Hypothalamus (tissue), 51 donors: ENCODE data around the gene ACSM6.
"Not testable (repeated sequence)": the region's sequence is repeated elsewhere in the genome, so short reads cannot be mapped to it uniquely, and the experiment has no call there.

Experiments used
- DNase-seq, 51 donors: peaks; one replicate each; lab custom pipeline; 2025; lab: John Stamatoyannopoulos, UW

Gene ACSM6, protein sequence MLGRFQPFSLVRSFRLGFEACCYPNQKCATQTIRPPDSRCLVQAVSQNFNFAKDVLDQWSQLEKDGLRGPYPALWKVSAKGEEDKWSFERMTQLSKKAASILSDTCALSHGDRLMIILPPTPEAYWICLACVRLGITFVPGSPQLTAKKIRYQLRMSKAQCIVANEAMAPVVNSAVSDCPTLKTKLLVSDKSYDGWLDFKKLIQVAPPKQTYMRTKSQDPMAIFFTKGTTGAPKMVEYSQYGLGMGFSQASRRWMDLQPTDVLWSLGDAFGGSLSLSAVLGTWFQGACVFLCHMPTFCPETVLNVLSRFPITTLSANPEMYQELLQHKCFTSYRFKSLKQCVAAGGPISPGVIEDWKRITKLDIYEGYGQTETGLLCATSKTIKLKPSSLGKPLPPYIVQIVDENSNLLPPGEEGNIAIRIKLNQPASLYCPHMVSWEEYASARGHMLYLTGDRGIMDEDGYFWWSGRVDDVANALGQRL

DNA sequence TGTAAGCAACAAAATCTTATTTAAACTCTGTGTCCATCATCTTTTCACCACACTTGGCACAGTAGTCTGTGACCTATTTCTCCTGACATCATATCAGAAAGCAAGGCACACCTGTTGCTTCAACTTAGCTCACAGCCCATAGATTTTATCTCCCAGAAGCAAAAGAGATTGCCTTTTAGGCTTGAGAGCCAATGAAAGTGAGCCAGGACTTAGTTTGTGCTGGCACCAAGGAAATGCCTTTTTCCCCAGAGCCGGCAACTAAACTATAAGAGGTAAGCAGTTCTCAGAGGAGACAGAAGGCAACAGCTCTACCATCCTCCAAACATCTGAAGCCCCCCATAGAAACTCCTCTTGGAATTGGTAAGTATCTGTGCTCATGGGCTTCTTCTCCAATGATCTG lies at the start of gene ACSM6:
ACSM6 (plus strand) TSS at position 295 of the 400 bp plus-strand sequence. CDS start 248 bp downstream, outside the sequence.
- no peak for DNase-seq

DNA sequence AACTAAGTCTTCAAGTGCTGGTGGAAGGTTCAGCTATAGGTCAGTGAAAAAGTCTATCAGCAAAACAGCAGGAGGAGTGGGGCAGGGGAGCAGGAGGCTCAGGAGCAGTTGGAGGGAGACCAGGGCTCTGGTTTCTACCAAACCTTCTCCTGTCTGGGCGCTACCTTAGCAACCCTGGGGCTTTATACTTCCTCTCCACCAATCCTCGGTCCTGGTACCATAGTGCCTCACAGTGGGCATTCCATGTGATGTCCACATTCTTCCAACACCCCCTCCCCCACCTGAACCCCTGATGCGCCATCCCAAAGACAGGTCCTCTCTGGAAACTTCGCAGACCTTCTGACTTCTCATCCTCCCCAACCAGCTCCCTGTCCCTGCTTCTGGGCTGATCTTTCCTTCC lies 25.3 kb upstream of the ACSM6 start:
- no peak for DNase-seq

DNA sequence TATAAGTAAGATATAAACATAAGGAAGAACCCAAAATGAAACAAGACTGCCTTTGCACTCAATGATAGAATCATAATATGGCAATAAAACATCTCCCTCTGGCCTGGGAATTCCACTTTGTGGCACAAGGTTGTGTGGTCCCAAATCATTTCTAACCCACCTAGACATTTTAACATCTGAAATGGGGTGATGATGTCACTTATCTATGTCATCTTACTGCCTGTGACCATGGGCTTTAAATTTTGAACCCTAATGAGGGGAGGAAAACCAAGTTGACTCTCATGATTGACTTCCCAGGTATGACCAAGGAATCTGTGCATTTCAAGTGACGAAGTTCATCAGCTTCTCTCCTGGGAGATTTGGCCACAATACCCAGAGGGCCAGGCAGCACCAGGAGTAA lies 24.5 kb upstream of the ACSM6 start:
- DNase-seq, result no peak

DNA sequence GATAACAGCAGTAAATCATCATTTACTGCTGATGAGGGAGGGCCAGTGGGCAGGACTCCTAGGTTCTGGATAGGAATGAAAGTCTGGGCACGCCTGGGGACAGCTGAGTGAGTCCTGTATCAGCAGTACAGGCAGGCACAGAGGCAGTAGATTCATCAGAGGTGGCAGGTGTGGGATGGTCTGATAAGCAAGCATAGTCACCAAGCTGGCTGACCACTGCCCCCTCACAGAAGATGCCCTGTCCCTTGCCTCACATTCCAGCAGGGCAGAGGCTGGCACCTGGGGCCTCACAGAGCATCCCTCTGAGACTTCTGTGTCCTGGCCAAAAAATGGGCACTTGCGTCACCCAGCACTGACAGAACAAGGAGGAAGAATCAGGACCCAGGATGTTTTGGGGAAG lies 23.2 kb upstream of the ACSM6 start:
- no peak for DNase-seq

DNA sequence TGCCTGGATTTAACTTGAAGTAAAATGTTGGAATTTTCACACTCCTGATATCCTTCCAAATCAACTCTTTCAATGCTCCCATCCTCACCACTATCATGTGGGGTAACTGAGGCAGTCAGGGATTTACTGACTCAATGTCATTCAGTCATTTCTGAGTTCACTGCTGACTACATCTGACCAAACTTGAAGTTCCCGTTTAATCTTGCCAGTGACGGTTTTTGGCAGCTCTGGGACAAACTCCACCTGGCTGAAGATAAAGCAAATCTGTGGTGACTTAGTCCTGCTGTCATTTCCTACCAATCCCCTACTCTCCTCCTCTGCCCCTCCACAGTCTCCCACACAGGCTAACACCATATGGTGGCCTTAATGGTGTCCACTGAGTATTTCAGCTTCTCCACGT lies 22.7 kb upstream of the ACSM6 start:
- DNase-seq, result no peak

DNA sequence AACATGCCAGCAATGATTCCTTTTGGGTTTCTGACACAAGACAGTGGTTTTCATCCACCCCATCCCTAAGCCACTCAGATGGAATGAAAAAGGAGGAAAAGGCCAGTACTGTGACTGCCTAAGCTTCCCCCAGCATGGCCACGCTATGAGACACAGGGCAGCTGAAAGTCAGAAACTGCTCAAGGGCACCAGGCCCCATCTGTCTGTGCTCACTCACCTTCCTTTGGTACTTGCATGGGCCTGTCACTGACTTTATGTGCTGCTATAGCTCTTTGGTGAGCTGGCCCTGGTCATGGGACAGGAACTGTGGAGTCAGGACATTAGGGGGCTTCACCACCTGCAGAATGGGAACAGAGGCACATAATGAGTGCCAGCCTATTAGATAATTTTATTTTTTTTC lies 21.2 kb upstream of the ACSM6 start:
- no peak for DNase-seq

DNA sequence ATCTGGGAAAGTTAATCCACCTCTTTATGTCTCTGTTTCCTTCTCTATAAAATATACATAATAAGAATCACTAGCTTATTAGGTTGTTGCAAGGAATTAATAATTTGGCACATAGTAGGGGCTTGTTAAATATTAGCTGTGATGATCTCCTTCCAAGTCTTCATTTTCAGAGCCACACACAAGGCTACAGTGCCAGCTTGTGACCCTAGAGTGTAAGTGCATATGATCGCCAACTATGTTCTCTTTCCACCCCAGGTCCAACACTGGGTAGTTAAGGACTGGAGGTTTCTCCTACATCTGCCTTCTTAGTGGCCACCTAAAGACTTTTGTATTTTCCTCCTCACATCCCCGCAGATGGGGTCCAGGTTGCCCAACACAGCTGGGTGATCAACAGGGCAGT lies 17.9 kb upstream of the ACSM6 start:
- DNase-seq, result no peak

DNA sequence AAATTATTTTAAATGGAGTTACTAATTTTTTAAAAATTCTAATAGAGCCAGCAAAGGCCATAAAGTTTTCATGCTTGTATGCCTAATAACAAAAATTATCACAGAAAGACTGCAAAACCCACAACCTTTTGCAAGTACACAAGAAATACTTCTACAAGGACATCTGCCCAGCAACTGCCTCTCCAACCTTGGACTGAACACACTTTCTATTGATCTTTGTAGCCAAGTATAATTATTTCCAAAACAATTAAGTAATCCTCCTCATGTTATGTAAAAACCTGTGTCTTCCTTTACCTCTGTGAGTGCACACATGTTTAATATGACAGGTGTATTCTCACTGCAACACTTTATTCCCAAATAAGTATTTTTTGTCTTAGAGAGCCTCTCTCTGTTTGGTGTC lies 16.6 kb upstream of the ACSM6 start:
- no peak for DNase-seq

DNA sequence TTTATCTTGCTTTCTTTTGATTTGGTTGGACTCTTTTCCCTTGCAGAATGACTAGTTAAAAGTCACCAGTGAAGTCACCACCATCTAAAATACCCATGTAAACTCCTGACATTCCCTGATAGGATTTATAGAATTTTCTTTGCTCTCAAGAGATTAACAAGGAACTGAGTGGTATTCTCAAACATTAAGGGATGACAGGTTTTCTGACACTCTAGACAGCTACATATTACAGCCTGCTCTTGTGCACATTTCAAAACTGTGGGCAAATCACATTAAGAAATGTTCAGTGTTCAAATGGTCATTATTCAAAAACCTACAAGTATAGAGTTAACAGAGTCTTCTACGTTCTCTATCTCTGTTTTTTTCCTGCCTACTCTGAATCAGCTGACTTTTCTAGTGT lies 15.8 kb upstream of the ACSM6 start:
- no peak for DNase-seq

DNA sequence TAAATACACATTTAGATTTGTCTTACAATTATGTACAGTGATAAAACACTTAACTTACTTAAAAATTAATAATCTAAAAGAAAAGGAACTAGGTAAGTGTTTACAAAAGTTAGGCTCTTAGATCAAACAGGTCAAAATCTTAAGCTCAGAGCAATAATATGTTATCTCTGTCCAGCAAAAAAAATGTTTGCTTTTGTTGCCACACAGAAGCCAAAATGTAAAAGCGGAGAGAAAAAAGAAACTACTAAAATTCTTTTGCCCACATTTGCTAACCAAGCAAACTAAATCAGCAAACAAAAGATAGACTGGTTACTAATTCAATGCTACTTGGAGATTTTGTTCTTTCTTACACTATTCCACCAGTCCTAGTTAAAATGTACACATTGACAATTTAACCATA lies 15.2 kb upstream of the ACSM6 start:
- no peak for DNase-seq

DNA sequence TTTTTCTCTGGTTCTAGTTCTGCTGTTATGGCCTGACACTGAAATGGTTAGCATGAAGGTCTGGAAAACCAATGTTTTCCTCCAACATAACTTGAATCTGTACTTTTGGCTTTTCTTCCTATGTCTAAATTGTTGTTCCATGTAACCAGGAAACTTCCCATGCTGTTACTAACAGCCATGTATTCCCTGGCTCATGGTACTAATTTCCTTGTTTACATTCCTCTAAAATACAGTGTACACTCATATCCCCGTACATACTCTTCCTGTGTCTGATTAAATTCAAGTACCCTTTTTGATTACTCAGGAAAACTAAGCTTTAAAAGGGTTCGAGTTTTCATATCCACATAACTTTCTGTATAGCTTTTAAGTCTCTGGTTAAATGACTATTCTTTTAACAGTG lies 12.3 kb upstream of the ACSM6 start:
- no peak for DNase-seq

DNA sequence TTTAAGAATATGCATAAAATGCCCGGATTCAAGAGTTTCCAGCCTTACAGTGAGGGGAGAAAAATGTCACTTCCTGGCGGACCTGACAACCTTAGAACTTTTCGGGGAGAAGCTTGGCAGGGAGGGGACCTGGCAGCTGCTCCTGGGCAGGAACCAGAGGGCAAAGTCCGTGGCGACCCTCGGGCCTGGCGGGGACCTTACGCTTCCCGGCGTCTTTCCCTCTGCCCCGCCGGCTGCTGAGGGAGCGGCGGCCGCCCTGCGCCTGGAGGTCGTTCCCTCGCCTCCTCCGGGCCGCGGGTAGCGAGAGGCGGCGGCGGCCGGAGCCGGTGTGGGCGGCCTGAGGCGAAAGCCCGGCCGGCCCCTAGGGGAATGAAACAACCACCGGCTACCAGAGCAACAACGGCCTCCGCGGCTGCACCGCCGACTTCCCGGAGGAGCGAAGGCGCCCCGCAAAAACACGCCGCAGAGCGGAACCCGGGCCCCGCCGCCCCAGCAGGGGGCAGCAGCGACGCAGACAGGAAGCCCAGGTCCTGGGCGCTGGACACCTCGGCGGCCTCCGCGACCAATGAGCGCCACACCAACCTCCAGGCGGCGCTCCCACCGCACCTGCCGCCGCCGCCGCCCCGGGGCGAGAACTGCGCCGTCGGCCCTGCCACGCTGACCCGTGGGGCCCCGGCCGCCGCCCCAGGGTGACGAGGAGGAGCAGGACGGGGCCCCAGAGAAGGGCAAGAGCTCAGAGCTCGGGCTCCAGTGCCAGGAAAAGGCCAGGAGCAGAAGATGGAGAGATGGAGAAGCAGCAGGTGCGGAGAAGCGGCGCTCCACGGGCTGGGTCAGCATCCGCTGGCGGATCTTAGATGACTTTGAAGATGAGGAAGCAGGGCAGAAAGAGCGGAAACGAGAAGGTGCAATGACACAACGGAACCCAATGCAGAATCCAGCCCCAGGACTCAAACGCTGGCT lies 10.5 kb upstream of the ACSM6 start:
- peak in 49 of 51 donors; percentile 2 to 75 (median 50) for DNase-seq

DNA sequence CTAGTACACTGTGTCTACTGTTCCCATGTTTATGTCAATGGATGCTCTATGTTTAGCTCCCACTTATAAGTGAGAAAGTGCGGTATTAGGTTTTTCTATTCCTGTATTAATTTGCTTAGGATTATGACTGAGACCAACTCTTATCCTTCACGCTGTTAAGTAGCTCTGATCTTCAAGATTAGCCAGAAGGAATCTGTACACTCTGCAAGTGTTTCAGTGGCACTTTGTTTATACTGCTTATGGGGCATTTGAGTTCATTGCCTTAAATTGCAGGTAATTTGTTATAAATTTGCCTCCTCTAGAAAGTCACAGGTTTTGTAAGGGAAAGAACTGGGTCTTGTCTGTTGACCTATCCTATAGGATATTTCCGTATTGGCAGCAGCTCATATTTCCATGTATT lies 6.4 kb upstream of the ACSM6 start:
- DNase-seq, result no peak

DNA sequence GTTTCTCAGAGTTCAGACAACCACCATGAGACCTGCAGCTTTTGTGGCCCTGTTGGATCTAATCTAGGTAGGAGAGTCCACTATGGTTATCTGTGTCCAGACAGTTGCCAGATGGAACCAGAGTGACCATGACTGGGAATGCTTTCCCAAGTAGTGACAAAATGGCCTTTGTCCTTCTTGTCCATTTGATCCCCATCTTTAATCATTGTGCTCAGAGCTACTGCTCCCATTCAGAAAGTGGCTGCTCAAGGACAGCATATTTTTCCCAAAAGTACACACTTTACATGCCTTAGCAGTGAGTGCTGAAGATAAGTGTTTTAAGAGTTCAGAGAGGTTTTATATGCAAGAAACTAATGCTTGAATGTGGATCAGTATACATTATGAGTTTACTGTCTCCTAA lies 5.4 kb upstream of the ACSM6 start:
- no peak for DNase-seq

DNA sequence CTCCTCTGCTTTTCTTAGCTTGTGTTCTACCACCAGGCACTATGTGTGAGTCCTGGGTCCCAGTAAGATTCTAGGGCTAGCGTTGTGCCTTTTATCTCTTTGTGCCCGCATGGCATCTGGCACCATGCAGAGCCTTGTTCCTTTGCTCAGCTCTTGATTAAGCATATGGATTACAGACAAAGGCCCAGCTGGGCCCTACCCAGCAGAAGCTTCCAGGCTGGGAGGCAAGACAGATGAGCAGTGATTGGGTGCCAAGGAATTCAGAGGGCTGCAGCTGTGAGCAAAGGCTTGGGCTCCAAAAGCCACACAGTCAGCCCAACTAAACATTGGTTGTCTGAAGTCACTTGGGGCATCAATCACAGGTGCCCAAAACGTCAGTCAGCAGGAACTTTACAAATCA lies 2.0 kb downstream of the ACSM6 start:
- peak in 21 of 51 donors; percentile 1 to 66 (median 20) for DNase-seq

DNA sequence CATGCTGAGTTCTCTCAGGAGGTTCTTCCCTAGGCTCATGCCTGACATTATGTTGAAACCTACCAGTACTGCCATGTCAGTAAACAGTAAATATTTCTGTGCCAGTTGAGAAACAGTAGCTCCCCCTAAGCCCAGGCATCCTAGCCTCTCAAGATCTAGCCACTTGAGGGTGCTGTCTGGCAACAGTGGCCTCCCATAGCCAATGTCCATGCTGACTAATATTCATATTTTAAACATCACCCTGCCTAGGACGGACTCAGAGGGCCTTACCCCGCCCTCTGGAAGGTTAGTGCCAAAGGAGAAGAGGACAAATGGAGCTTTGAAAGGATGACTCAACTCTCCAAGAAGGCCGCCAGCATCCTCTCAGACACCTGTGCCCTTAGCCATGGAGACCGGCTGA lies 7.7 kb downstream of the ACSM6 start:
- no peak for DNase-seq

DNA sequence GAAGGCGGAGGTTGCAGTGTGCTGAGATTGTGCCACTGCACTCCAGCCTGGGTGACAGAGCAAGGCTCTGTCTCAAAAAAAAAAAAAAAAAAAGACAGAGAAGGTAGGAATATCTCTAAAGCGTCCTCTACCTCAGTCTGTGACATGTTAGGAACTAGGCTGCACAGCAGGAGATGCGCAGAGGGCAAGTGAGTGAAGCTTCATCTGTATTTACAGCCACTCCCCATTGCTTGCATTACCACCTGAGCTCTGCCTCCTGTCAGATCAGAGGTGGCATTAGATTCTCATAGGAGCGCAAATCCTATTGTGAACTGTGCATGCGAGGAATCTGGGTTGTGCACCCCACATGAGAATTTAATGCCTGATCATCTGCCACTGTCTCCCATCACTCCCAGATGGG lies 8.8 kb downstream of the ACSM6 start:
- not testable (repeated sequence) for DNase-seq

DNA sequence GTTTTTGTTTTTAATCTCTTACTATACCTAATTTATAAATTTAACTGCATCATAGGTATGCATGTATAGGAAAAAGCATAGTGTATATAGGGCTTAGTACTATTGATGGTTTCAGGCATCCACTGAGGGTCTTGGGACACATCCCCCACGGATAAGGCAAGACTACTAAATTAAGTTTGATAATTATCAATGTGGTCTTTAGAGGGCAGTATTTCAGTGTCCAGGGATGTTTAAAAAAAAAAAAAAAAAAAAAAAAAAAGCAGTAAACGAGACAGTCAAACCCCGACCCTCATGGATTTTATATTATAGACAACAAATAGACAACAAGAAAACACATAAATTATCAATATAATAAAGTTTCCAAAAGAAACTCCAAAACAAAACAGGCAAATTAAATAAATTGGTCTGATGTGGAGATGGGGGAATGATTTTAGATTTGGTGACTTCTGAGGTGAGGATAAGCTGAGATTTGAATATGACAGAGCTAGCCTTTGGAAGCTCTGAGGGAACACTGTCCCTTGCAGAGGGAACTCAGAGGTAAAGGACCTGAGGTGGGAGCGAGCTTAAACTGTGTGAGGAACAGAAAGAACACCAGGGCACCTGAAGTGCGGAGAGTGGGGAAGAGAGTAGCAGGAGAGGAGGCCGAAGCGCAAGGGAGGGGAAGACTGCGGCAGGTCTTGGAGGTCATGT lies 14.8 kb downstream of the ACSM6 start:
- DNase-seq, result no peak

DNA sequence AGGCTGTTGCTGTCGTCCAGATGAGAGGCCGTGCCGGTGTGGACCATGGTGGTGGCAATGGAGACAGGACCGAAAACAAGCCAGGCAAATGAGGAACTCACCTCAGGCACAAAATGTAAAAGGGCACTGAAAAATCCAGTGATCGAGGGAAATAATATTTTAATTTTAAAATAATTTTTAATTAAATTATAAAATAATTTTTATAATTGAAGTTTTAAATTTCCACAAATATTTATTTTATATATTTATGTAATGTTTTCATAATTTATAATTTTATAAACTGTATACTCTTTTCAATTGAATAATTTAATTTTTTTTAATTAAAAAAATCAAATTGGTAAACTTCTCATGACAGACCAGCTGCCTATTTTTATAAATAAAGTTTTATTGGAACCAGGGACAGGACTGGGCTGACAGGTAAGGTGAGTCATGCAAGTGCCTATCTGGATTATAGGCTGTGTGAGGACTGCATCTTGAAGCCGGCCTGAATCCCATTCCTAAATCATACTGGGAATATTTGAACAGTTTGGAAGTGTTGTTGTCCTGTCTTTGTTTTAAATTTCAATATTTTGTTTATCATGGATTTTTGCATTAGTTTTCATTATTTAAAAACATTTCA lies 15.6 kb downstream of the ACSM6 start:
- no peak for DNase-seq

DNA sequence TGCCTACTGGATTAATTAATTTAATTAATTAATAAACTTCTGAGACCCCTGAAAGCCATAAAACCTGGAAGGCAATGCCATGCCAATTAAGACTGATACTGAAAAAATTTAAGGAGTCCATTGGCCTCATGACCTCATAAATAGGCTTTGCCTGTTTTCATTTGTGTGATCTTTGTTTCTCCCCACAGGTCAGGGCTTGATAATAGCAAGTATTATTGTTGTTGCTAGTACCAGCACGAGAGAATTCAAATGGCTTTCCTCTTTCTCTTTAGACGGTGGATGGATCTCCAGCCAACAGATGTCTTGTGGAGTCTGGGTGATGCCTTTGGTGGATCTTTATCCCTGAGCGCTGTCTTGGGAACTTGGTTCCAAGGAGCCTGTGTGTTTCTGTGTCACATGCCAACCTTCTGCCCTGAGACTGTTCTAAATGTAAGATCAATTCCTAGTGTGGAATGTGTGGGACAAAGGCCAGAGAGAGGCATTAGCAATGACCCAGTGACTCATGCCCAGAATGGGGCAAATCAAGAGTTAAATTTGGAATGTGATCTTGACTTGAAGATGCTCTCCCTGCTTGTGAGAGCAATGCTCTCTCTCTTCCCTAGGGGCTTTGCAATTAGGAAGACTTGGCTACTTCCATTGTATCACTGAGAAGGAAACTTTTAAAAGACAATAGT lies 17.7 kb downstream of the ACSM6 start:
- DNase-seq, result no peak
